A673 (cell line): ENCODE measurements around the gene ESRRG.

Source experiments
- EZH2 ChIP-seq: fragments of 200-600 bp; sonication (generic); IDR thresholded peaks from 2 replicates; pipeline ENCODE4 v1.6.1; 2017; ENCODE audit warnings: borderline replicate concordance, low read depth, mild to moderate bottlenecking, mixed read lengths, antibody characterized with exemption, low read length; ENCODE audit not compliant: poor library complexity, severe bottlenecking
- TF ChIP-seq, protein P1 (sequence below): fragments of 300-800, 200-600 bp; sonication (generic); conservative IDR thresholded peaks from 2 replicates; pipeline ENCODE4 v1.5.1; 2017; ENCODE audit warnings: low read depth, mild to moderate bottlenecking, antibody characterized with exemption, low read length, moderate library complexity, mixed read lengths

DNA sequence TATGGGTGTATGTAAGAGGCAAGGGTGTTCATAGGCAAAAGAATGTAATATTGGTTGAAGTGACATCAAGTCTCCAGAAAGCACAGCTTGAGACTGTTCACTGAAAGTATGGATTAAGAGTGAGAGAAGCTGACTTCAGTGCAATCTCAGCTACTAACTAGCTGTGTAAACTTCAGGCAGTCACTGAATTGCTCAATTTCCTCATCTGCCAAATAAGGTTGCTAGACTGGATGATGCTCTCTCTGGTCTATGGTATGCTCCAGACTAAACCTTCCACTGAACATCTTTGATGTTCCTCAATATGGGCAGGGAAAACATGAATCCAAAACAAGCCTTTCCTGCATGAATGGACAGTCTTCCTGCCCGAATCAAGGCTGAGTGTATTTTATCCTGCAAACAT, 188.2 kb downstream of the ESRRG start:
- no peak for TF ChIP-seq EZH2
- TF ChIP-seq, protein P1, sequence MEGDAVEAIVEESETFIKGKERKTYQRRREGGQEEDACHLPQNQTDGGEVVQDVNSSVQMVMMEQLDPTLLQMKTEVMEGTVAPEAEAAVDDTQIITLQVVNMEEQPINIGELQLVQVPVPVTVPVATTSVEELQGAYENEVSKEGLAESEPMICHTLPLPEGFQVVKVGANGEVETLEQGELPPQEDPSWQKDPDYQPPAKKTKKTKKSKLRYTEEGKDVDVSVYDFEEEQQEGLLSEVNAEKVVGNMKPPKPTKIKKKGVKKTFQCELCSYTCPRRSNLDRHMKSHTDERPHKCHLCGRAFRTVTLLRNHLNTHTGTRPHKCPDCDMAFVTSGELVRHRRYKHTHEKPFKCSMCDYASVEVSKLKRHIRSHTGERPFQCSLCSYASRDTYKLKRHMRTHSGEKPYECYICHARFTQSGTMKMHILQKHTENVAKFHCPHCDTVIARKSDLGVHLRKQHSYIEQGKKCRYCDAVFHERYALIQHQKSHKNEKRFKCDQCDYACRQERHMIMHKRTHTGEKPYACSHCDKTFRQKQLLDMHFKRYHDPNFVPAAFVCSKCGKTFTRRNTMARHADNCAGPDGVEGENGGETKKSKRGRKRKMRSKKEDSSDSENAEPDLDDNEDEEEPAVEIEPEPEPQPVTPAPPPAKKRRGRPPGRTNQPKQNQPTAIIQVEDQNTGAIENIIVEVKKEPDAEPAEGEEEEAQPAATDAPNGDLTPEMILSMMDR: no peak
